GM23338 (cell line): ENCODE results near the gene UBE2D4. TPM values are rescaled to one million over a fixed set of nuclear protein-coding genes. Genes with fewer than 3 reads are reported as not detected.

Experiments used
- ATAC-seq: fragments of 200-7000 bp; cut with Tn5 transposase; 3 replicates; pipeline ENCODE4 v1.9.1; 2020
- DNase-seq: peaks from one replicate; pipeline ENCODE4 v3.0.0-alpha.2; 2015; ENCODE audit warnings: low spot score
- H2AFZ ChIP-seq: fragments of 200-600 bp; sonication (generic); 2 replicates; pipeline ENCODE4 v1.8.0; 2016; ENCODE audit warnings: antibody characterized with exemption, mild to moderate bottlenecking, moderate library complexity
- H3F3A ChIP-seq: fragments of 200-600 bp; sonication (generic); replicated peaks from 2 replicates; pipeline ENCODE4 v1.8.0; 2017; ENCODE audit warnings: antibody characterized with exemption, mixed run types, low read depth
- H3K27ac ChIP-seq: fragments of 200-600 bp; sonication (generic); 2 replicates; pipeline ENCODE4 v1.6.1; 2016; ENCODE audit warnings: low read depth
- H3K27me3 ChIP-seq: fragments of 200-600 bp; sonication (generic); 2 replicates; pipeline ENCODE4 v1.8.0; 2016; ENCODE audit warnings: mild to moderate bottlenecking, mixed run types, moderate library complexity; ENCODE audit not compliant: insufficient read depth
- H3K36me3 ChIP-seq: fragments of 200-600 bp; sonication (generic); 2 replicates; pipeline ENCODE4 v1.8.0; 2016; ENCODE audit warnings: mild to moderate bottlenecking; ENCODE audit not compliant: insufficient read depth
- H3K4me1 ChIP-seq: fragments of 200-600 bp; sonication (generic); 2 replicates; pipeline ENCODE4 v1.8.0; 2016; ENCODE audit warnings: mild to moderate bottlenecking, moderate library complexity; ENCODE audit not compliant: insufficient read depth
- H3K4me2 ChIP-seq: fragments of 200-600 bp; sonication (generic); 2 replicates; pipeline ENCODE4 v1.7.1; 2017; ENCODE audit warnings: mixed run types
- H3K4me3 ChIP-seq: fragments of 200-600 bp; sonication (generic); 2 replicates; pipeline ENCODE4 v1.6.1; 2016; ENCODE audit warnings: mixed run types
- H3K79me2 ChIP-seq: fragments of 200-600 bp; sonication (generic); replicated peaks from 2 replicates; pipeline ENCODE4 v1.8.0; 2017; ENCODE audit warnings: mild to moderate bottlenecking; ENCODE audit not compliant: insufficient read depth
- H3K9me2 ChIP-seq: fragments of 200-600 bp; sonication (generic); 2 replicates; pipeline ENCODE4 v1.8.0; 2017; ENCODE audit not compliant: insufficient read depth
- H4K20me1 ChIP-seq: fragments of 200-600 bp; sonication (generic); replicated peaks from 2 replicates; pipeline ENCODE4 v1.8.0; 2017; ENCODE audit warnings: mild to moderate bottlenecking; ENCODE audit not compliant: insufficient read depth
- H3K27ac Mint-ChIP-seq: 2 replicates; pipeline ENCODE4 v1.8.0; 2020; ENCODE audit warnings: inconsistent platforms, mild to moderate bottlenecking, moderate library complexity, mixed read lengths
- H3K27me3 Mint-ChIP-seq: 3 replicates; pipeline ENCODE4 v1.8.0; 2022; ENCODE audit warnings: low read depth, mild to moderate bottlenecking, moderate library complexity, mixed read lengths, inconsistent platforms; ENCODE audit not compliant: insufficient read depth, poor library complexity
- H3K36me3 Mint-ChIP-seq: 3 replicates; pipeline ENCODE4 v1.8.0; 2021; ENCODE audit warnings: low read depth, mild to moderate bottlenecking, inconsistent platforms, moderate library complexity, mixed read lengths
- H3K4me1 Mint-ChIP-seq: 3 replicates; pipeline ENCODE4 v1.8.0; 2020; ENCODE audit warnings: mild to moderate bottlenecking, inconsistent platforms, mixed read lengths
- H3K4me3 Mint-ChIP-seq: 3 replicates; pipeline ENCODE4 v1.8.0; 2021; ENCODE audit warnings: moderate library complexity, mild to moderate bottlenecking, inconsistent platforms, mixed read lengths
- H3K9me3 Mint-ChIP-seq: 3 replicates; pipeline ENCODE4 v1.8.0; 2020; ENCODE audit warnings: moderate library complexity, mild to moderate bottlenecking, inconsistent platforms, mixed read lengths
- ETS1 ChIP-seq: IDR thresholded peaks from 2 replicates; pipeline ENCODE4 v1.6.1; 2016; ENCODE audit warnings: antibody characterized with exemption
- EZH2 ChIP-seq: fragments of 200-600 bp; sonication (generic); IDR thresholded peaks from one replicate; pipeline ENCODE4 v1.8.0; 2017; ENCODE audit warnings: antibody characterized with exemption, mild to moderate bottlenecking, low read depth; ENCODE audit not compliant: unreplicated experiment
- EZH2phosphoT487 ChIP-seq: fragments of 200-600 bp; sonication (generic); IDR thresholded peaks from one replicate; pipeline ENCODE4 v1.8.1; 2018; ENCODE audit warnings: antibody characterized with exemption; ENCODE audit not compliant: unreplicated experiment
- JUNB ChIP-seq: IDR thresholded peaks from one replicate; pipeline ENCODE4 v1.6.1; 2016; ENCODE audit warnings: antibody characterized with exemption; ENCODE audit not compliant: unreplicated experiment
- NANOG ChIP-seq: IDR thresholded peaks from 2 replicates; pipeline ENCODE4 v1.6.1; 2016; ENCODE audit warnings: antibody characterized with exemption, borderline replicate concordance
- POLR2AphosphoS5 ChIP-seq: IDR thresholded peaks from 2 replicates; pipeline ENCODE4 v1.6.1; 2016; ENCODE audit warnings: antibody characterized with exemption, low read depth
- STAT1 ChIP-seq: IDR thresholded peaks from one replicate; pipeline ENCODE4 v1.6.1; 2016; ENCODE audit warnings: antibody characterized with exemption; ENCODE audit not compliant: unreplicated experiment
- ZNF331 ChIP-seq: fragments of 250-450 bp; sonication (Bioruptor Pico); IDR thresholded peaks from 2 replicates; pipeline ENCODE4 v1.5.0; 2020; ENCODE audit warnings: low read depth, mild to moderate bottlenecking, moderate library complexity
- polyA plus RNA-seq: library from polyadenylated mRNA; unstranded; fragments of >200 nt; fragmentation: Nextera tagmentation; extraction: Ambion mirVana; gene quantifications from 2 replicates; pipeline ENCODE4 v1.2.1, GENCODE V29; 2016
- total RNA-seq: library from RNA; depleted of rRNA; stranded (reverse); fragments of >200 nt; shearing (Covaris generic); gene quantifications from 2 replicates; pipeline ENCODE4 v1.2.3, GENCODE V29; 2014
- TF ChIP-seq, protein P1 (sequence below): IDR thresholded peaks from one replicate; pipeline ENCODE4 v1.6.1; 2018; ENCODE audit warnings: antibody characterized with exemption; ENCODE audit not compliant: unreplicated experiment

The UBE2D4 gene
- total and polyA plus RNA-seq, 2 experiments from 2014 or later, result 5.8 to 8.4 TPM

DNA sequence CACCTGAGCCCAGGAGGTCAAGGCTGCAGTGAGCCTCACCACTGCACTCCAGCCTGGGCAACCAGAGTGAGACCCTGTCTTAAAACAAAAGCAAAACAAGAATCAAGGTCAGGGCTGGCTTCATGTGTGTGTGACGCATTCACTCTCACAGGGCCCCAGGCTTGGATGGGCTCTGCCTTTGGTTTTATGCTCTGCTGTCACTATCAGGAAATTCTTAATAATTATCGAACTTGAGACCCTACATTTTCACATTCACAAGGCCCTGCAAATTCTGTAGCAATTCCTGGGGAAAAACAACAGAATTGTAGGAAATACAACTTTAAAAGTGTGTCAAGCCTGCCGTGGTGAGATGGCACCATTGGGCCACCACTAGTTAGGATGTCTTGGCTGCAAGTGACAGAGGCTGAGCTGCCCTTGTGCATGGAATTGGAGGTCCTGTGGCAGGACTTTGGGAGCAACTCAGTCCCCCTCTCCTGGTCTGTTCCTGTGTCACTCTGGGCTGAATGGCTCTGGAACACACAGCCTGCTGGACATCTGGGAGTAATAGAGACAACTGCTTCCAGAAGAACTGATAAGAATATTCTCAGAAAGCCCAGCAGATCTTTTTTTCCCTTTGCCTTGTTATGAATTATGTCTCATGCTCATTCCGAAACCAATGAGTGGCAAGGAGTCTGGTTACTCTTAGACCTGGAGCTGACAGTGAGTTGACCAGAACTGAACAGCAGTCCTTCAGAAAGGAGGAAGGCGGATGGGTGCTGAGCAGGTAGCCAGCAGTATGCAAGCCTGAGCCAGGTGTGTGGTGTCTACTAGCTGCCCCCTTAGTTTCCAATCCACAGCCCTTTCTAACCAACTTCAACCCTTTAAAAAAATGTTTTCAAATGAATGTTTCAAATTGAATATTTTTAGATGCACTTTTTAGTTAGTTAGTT lies 3.6 kb downstream of the UBE2D4 start:
- no peaks in the 10 kb centered on the region; the same call in 2 of the 3 replicates for H3K36me3 Mint-ChIP-seq
- Histone ChIP-seq H3K9me2 (no peaks in the 10 kb centered on the region; the same call in 1 of the 2 replicates), H2AFZ (no peak overlapping the region), H3K36me3 (no peaks in the 10 kb centered on the region), H3F3A (no peaks in the 10 kb centered on the region; the same call in 1 of the 2 replicates), H3K4me1 (no peaks in the 10 kb centered on the region), H3K27me3 (peaks cover 24% of the 10 kb centered on the region), H3K79me2 (no peaks in the 10 kb centered on the region), H3K27ac (no peak overlapping the region), H3K4me2 (no peak overlapping the region), H4K20me1 (no peaks in the 10 kb centered on the region; the same call in 1 of the 2 replicates), H3K4me3 (no peak overlapping the region)
- peaks cover 13% of the 10 kb centered on the region for H3K27me3 Mint-ChIP-seq
- H3K4me3 Mint-ChIP-seq, result no peak overlapping the region
- no peaks in the 10 kb centered on the region; the same call in 2 of the 3 replicates for H3K9me3 Mint-ChIP-seq
- ATAC-seq (no peak), DNase-seq (no peak)
- TF ChIP-seq ETS1 (no peak), ZNF331 (CRISPR knock-in tag) (peak; percentile 69)
- H3K4me1 Mint-ChIP-seq, result peaks cover 3% of the 10 kb centered on the region; the same call in 2 of the 3 replicates
- no peak overlapping the region for H3K27ac Mint-ChIP-seq

GRCh38 chr7:43931346-43931745 lies 5.1 kb downstream of the UBE2D4 start:
- no peak overlapping the region for H3K4me3 Mint-ChIP-seq
- no peak overlapping the region for H3K27ac ChIP-seq
- peaks cover 3% of the 10 kb centered on the region; the same call in 1 of the 3 replicates for H3K4me1 Mint-ChIP-seq
- H3K27me3 ChIP-seq, result peaks cover 12% of the 10 kb centered on the region
- no peaks in the 10 kb centered on the region; the same call in 1 of the 2 replicates for H3K9me2 ChIP-seq
- H3K27ac Mint-ChIP-seq, result no peak overlapping the region
- DNase-seq (no peak), ATAC-seq (no peak)
- H3K4me1 ChIP-seq, result no peaks in the 10 kb centered on the region
- H3K4me3 ChIP-seq, result no peak overlapping the region
- H4K20me1 ChIP-seq, result no peaks in the 10 kb centered on the region; the same call in 1 of the 2 replicates
- H3K36me3 Mint-ChIP-seq, result no peaks in the 10 kb centered on the region; the same call in 2 of the 3 replicates
- H3F3A ChIP-seq, result no peaks in the 10 kb centered on the region
- peaks cover 5% of the 10 kb centered on the region for H3K27me3 Mint-ChIP-seq
- no peaks in the 10 kb centered on the region for H3K36me3 ChIP-seq
- no peak overlapping the region for H3K4me2 ChIP-seq
- H3K9me3 Mint-ChIP-seq, result no peaks in the 10 kb centered on the region; the same call in 2 of the 3 replicates
- H3K79me2 ChIP-seq, result no peaks in the 10 kb centered on the region
- no peak overlapping the region for H2AFZ ChIP-seq
- no peak for TF ChIP-seq EZH2
- TF ChIP-seq, protein P1, sequence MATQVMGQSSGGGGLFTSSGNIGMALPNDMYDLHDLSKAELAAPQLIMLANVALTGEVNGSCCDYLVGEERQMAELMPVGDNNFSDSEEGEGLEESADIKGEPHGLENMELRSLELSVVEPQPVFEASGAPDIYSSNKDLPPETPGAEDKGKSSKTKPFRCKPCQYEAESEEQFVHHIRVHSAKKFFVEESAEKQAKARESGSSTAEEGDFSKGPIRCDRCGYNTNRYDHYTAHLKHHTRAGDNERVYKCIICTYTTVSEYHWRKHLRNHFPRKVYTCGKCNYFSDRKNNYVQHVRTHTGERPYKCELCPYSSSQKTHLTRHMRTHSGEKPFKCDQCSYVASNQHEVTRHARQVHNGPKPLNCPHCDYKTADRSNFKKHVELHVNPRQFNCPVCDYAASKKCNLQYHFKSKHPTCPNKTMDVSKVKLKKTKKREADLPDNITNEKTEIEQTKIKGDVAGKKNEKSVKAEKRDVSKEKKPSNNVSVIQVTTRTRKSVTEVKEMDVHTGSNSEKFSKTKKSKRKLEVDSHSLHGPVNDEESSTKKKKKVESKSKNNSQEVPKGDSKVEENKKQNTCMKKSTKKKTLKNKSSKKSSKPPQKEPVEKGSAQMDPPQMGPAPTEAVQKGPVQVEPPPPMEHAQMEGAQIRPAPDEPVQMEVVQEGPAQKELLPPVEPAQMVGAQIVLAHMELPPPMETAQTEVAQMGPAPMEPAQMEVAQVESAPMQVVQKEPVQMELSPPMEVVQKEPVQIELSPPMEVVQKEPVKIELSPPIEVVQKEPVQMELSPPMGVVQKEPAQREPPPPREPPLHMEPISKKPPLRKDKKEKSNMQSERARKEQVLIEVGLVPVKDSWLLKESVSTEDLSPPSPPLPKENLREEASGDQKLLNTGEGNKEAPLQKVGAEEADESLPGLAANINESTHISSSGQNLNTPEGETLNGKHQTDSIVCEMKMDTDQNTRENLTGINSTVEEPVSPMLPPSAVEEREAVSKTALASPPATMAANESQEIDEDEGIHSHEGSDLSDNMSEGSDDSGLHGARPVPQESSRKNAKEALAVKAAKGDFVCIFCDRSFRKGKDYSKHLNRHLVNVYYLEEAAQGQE, result no peak
- TF ChIP-seq JUNB, result no peak
- no peak for TF ChIP-seq POLR2AphosphoS5
- no peak for TF ChIP-seq ZNF331 (CRISPR knock-in tag)
- TF ChIP-seq EZH2phosphoT487, result no peak
- TF ChIP-seq STAT1, result no peak
- TF ChIP-seq NANOG, result no peak
